ENCODE data around the gene PTEN. TPM values are rescaled to one million over a fixed set of nuclear protein-coding genes. Genes with fewer than 3 reads are reported as not detected.
"Not testable (repeated sequence)": the region's sequence is repeated elsewhere in the genome, so short reads cannot be mapped to it uniquely, and the experiment has no call there.

PTEN gene
- total and polyA plus RNA-seq, 5 donors from 2014 or later = 25.9 to 99.2 (median 29.1) TPM

DNA sequence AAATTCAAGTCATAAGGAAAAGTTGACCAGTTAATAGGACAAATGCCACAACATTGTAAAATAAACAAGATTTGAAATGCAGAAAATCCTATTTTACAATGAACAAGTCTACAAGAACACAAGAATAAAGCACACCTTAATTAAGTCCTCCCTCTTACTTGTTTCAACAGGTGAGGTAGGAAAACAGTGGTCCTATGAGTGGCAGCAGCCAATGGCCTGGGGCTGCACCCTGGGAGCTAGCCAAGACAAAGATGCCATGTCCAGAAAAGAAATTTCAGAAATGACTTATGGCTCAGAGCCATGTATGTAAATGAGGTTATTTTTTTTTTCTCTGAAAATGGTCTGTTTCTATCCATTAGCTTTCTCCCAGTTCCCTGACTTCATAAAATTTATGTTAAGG is 14.4 kb upstream of the PTEN start:
- Mint-ChIP-seq H3K27me3 (no peaks in the 10 kb centered on the region), H3K4me3 (no peak overlapping the region), H3K27ac (no peak overlapping the region), H3K36me3 (no peaks in the 10 kb centered on the region), H3K4me1 (peaks cover 0 to 12% (median 4%) of the 10 kb centered on the region in 4 donors), H3K9me3 (no peaks in the 10 kb centered on the region)
- no peak for DNase-seq
- H3K36me3 ChIP-seq (ENCODE audit: control insufficient read depth, insufficient read depth, low read length) = no peaks in the 10 kb centered on the region
- ATAC-seq (ENCODE audit: low read depth in 2 of 2) = no peak
- H3K27ac ChIP-seq (ENCODE audit: insufficient read depth, low read length, poor library complexity, severe bottlenecking) = no peak overlapping the region
- no peaks in the 10 kb centered on the region for H3K9me3 ChIP-seq (ENCODE audit: control insufficient read depth in 2 of 2, low read length in 2 of 2)
- no peaks in the 10 kb centered on the region for H3K27me3 ChIP-seq (ENCODE audit: control insufficient read depth, insufficient read depth, low read length)
- H3K4me1 ChIP-seq (ENCODE audit: control insufficient read depth, insufficient read depth, low read length, poor library complexity, severe bottlenecking) = peaks cover 3% of the 10 kb centered on the region
- H3K4me3 ChIP-seq (ENCODE audit: low read depth, low read length) = no peak overlapping the region

DNA sequence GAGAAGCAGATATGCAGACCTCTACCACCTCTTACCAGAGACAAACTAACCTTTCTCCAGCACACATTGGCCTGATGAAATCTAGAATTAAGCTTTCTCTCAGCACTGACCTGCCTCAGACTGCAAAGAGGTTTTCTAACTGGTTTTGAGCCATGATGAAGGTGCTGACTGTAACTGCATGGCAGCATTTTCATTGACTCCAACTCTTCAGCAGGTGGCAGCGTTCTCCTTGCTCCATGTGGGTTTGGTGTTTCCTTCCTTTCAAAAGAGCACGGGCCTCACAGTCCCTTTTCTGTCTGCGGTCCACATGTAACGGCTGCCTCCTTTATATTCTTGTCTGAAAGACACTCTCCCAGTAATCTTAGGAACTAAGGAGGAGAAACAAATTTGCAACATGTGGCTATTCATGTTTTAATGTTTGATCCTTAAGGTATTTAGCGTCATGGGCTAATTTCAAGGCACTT is 12.7 kb upstream of the PTEN start:
- H3K27ac Mint-ChIP-seq = no peak overlapping the region

DNA sequence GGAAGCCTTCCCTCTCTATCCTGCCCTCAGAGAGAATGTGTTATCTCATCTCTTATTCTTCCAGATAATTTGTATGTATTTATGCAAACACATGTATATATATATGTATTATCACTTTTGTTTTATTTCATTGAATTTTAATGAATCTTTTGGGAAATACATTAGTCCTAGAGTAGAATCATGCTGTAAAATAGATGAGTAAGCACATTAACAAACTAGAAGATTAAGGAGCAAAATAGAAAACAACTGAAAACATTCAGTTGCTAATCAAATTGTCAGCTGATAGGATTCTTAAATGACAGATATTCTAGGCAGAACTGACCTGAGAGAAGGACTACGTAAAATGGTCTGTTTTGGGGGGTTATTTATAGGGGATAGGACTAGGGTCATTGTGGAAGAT is 11.3 kb upstream of the PTEN start:
- Histone ChIP-seq H3K36me3 (ENCODE audit: control insufficient read depth, insufficient read depth, low read length) (no peaks in the 10 kb centered on the region), H3K4me3 (ENCODE audit: low read depth, low read length) (no peak overlapping the region), H3K27me3 (ENCODE audit: control insufficient read depth, insufficient read depth, low read length) (no peaks in the 10 kb centered on the region), H3K27ac (ENCODE audit: insufficient read depth, low read length, poor library complexity, severe bottlenecking) (no peak overlapping the region), H3K4me1 (ENCODE audit: control insufficient read depth, insufficient read depth, low read length, poor library complexity, severe bottlenecking) (peaks cover 3% of the 10 kb centered on the region), H3K9me3 (ENCODE audit: control insufficient read depth in 2 of 2, low read length in 2 of 2) (no peaks in the 10 kb centered on the region)
- DNase-seq = no peak
- Mint-ChIP-seq H3K9me3 (no peaks in the 10 kb centered on the region), H3K27ac (no peak overlapping the region), H3K36me3 (no peaks in the 10 kb centered on the region), H3K4me3 (no peak overlapping the region), H3K4me1 (peaks cover 0 to 17% (median 6%) of the 10 kb centered on the region in 4 donors), H3K27me3 (no peaks in the 10 kb centered on the region)
- no peak for ATAC-seq (ENCODE audit: low read depth in 2 of 2)

More for the DNA sequence above, 12.7 kb upstream of the PTEN start:
- Histone ChIP-seq H3K27me3 (ENCODE audit: control insufficient read depth, insufficient read depth, low read length) (no peaks in the 10 kb centered on the region), H3K36me3 (ENCODE audit: control insufficient read depth, insufficient read depth, low read length) (no peaks in the 10 kb centered on the region), H3K9me3 (ENCODE audit: control insufficient read depth in 2 of 2, low read length in 2 of 2) (no peaks in the 10 kb centered on the region), H3K4me3 (ENCODE audit: low read depth, low read length) (no peak overlapping the region), H3K4me1 (ENCODE audit: control insufficient read depth, insufficient read depth, low read length, poor library complexity, severe bottlenecking) (peaks cover 3% of the 10 kb centered on the region), H3K27ac (ENCODE audit: insufficient read depth, low read length, poor library complexity, severe bottlenecking) (no peak overlapping the region)
- no peaks in the 10 kb centered on the region for H3K36me3 Mint-ChIP-seq
- H3K9me3 Mint-ChIP-seq = no peaks in the 10 kb centered on the region
- peaks cover 0 to 17% (median 6%) of the 10 kb centered on the region in 4 donors for H3K4me1 Mint-ChIP-seq
- ATAC-seq (ENCODE audit: low read depth in 2 of 2) = peak; percentile 78 to 83
- no peak overlapping the region for H3K4me3 Mint-ChIP-seq
- DNase-seq = peak; percentile 20 to 75 (median 60)
- H3K27me3 Mint-ChIP-seq = no peaks in the 10 kb centered on the region

DNA sequence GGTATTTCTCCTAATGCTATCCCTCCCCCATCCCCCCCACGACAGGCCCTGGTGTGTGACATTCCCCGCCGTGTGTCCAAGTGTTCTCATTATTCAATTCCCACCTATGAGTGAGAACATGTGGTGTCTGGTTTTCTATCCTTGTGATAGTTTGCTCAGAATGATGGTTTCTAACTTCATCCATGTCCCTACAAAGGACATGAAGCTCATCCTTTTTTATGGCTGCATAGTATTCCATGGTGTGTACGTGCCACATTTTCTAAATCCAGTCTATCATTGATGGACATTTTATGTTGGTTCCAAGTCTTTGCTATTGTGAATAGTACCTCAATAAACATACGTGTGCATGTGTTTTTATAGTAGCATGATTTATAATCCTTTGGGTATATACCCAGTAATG is 8.2 kb upstream of the PTEN start:
- not testable (repeated sequence) for ATAC-seq (ENCODE audit: low read depth in 2 of 2); H3K27me3 Mint-ChIP-seq; DNase-seq; H3K4me1 ChIP-seq (ENCODE audit: control insufficient read depth, insufficient read depth, low read length, poor library complexity, severe bottlenecking); H3K27ac ChIP-seq (ENCODE audit: insufficient read depth, low read length, poor library complexity, severe bottlenecking); H3K9me3 ChIP-seq (ENCODE audit: control insufficient read depth in 2 of 2, low read length in 2 of 2); H3K36me3 ChIP-seq (ENCODE audit: control insufficient read depth, insufficient read depth, low read length); H3K36me3 Mint-ChIP-seq; H3K27me3 ChIP-seq (ENCODE audit: control insufficient read depth, insufficient read depth, low read length); H3K4me3 ChIP-seq (ENCODE audit: low read depth, low read length); H3K9me3 Mint-ChIP-seq
- peak overlapping the region in 1 of 3 donors; percentile 52 for H3K27ac Mint-ChIP-seq
- H3K4me1 Mint-ChIP-seq = peaks cover 1 to 16% (median 10%) of the 10 kb centered on the region in 4 donors
- H3K4me3 Mint-ChIP-seq = peak overlapping the region in 1 of 4 donors; percentile 18

DNA sequence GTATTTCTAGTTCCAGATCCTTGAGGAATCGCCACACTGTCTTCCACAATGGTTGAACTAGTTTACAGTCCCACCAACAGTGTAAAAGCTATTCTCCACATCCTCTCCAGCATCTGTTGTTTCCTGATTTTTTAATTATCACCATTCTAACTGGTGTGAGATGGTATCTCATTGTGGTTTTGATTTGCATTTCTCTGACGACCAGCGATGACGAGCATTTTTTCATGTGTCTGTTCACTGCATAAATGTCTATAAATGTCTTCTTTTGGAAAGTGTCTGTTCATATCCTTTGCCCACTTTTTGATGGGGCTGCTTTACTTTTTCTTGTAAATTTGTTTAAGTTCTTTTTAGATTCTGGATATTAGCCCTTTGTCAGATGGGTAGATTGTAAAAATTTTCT is 7.8 kb upstream of the PTEN start:
- not testable (repeated sequence) for H3K36me3 Mint-ChIP-seq; H3K4me3 ChIP-seq (ENCODE audit: low read depth, low read length); H3K27me3 Mint-ChIP-seq; H3K27me3 ChIP-seq (ENCODE audit: control insufficient read depth, insufficient read depth, low read length); ATAC-seq (ENCODE audit: low read depth in 2 of 2); H3K9me3 Mint-ChIP-seq; H3K36me3 ChIP-seq (ENCODE audit: control insufficient read depth, insufficient read depth, low read length); H3K27ac ChIP-seq (ENCODE audit: insufficient read depth, low read length, poor library complexity, severe bottlenecking); H3K9me3 ChIP-seq (ENCODE audit: control insufficient read depth in 2 of 2, low read length in 2 of 2)
- Mint-ChIP-seq H3K4me1 (peaks cover 3 to 18% (median 13%) of the 10 kb centered on the region in 4 donors), H3K4me3 (peak overlapping the region in 1 of 4 donors; percentile 18), H3K27ac (peak overlapping the region in 2 of 3 donors; percentile 12 to 52)
- peaks cover 10% of the 10 kb centered on the region for H3K4me1 ChIP-seq (ENCODE audit: control insufficient read depth, insufficient read depth, low read length, poor library complexity, severe bottlenecking)
- peak in 2 of 3 donors; percentile 9 to 14 for DNase-seq

DNA sequence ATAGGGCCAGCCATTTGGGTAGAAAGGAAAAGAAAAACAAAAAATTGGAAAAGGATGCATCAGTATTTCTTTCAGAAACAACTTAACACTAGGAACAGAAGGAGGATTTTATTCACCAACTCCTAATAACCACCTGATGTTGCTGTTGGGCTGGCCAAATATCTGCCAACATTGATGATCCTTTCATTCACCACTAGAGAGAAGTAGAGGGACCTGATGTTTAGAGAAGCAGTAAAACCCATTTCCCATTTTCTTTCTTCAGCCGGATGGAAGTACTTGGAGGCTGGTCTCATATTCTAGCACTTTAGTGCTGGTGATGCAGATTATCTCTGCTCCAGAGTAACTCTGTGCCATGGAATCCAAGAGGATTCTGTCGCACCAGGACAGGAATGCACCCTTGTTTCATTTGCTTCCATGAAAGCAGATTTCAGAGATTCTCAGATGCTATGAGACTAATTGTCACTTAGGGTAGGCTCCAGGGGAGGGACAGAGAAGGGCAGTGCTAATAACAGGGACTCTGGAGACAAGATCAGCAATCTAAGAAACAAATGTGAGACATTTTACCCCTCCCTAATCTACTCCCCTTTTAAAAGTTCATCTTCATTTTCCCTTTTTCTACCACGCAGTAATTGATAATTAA is 3.1 kb upstream of the PTEN start:
- Histone ChIP-seq H3K27ac (ENCODE audit: insufficient read depth, low read length, poor library complexity, severe bottlenecking) (peak overlapping the region; percentile 38), H3K9me3 (ENCODE audit: control insufficient read depth in 2 of 2, low read length in 2 of 2) (no peaks in the 10 kb centered on the region), H3K36me3 (ENCODE audit: control insufficient read depth, insufficient read depth, low read length) (no peaks in the 10 kb centered on the region), H3K4me1 (ENCODE audit: control insufficient read depth, insufficient read depth, low read length, poor library complexity, severe bottlenecking) (peaks cover 27% of the 10 kb centered on the region), H3K4me3 (ENCODE audit: low read depth, low read length) (peak overlapping the region; percentile 4), H3K27me3 (ENCODE audit: control insufficient read depth, insufficient read depth, low read length) (no peaks in the 10 kb centered on the region)
- ATAC-seq (ENCODE audit: low read depth in 2 of 2) (peak in 1 of 2 donors; percentile 8), DNase-seq (peak; percentile 10 to 70 (median 66))
- H3K27ac Mint-ChIP-seq = peak overlapping the region; percentile 79 to 97 (median 96)
- no peaks in the 10 kb centered on the region for H3K36me3 Mint-ChIP-seq
- H3K27me3 Mint-ChIP-seq = peaks cover 16% of the 10 kb centered on the region
- peaks cover 0 to 3% (median 0%) of the 10 kb centered on the region in 7 donors for H3K9me3 Mint-ChIP-seq
- peak overlapping the region; percentile 60 to 97 (median 81) for H3K4me3 Mint-ChIP-seq
- H3K4me1 Mint-ChIP-seq = peaks cover 17 to 27% (median 21%) of the 10 kb centered on the region in 4 donors

DNA sequence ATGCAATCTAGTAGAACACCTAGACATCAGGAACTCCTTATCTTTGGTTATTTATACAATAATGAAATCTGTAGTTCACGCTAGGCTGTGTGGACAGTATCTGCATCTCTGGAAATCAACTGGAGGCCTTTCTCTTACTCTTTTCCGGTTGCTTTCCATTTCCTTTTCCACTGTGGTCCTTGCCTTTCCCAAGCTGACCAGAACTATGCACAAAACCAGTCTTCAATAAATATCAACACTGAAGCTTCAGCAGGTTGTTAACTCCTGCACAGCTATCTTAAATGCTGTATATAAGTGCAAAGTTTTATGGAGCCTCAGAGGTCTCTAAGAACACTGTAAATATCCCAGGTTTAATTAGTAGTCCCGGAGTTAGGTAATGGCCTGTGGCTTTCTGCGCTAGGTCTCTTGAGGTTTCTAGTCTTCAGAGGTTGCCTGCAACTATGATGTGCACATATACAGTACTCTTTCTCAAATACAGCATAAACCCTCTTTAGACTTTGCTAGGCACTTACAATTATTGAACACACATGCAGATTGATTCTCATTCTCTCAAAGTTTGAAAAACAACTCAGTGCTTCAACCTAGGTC is 2.5 kb upstream of the PTEN start:
- H3K27me3 ChIP-seq (ENCODE audit: control insufficient read depth, insufficient read depth, low read length) = no peaks in the 10 kb centered on the region
- H3K36me3 ChIP-seq (ENCODE audit: control insufficient read depth, insufficient read depth, low read length) = no peaks in the 10 kb centered on the region
- Mint-ChIP-seq H3K27me3 (peaks cover 16% of the 10 kb centered on the region), H3K27ac (peak overlapping the region; percentile 96 to 99 (median 97)), H3K36me3 (no peaks in the 10 kb centered on the region), H3K4me1 (peaks cover 21 to 27% (median 24%) of the 10 kb centered on the region in 4 donors), H3K4me3 (peak overlapping the region; percentile 96 to 98 (median 97)), H3K9me3 (peaks cover 0 to 3% (median 0%) of the 10 kb centered on the region in 7 donors)
- H3K4me3 ChIP-seq (ENCODE audit: low read depth, low read length) = peak overlapping the region; percentile 93
- peak overlapping the region; percentile 90 for H3K27ac ChIP-seq (ENCODE audit: insufficient read depth, low read length, poor library complexity, severe bottlenecking)
- ATAC-seq (ENCODE audit: low read depth in 2 of 2) = no peak
- DNase-seq = no peak
- H3K9me3 ChIP-seq (ENCODE audit: control insufficient read depth in 2 of 2, low read length in 2 of 2) = no peaks in the 10 kb centered on the region
- H3K4me1 ChIP-seq (ENCODE audit: control insufficient read depth, insufficient read depth, low read length, poor library complexity, severe bottlenecking) = peaks cover 33% of the 10 kb centered on the region

All from CD4-positive, CD25-positive, alpha-beta regulatory T cell (primary cell).